CD4-positive, alpha-beta T cell treated with Interleukin-4 for 4 hours (primary cell): ENCODE data around the gene NIM1K.
"Not testable (repeated sequence)": the region's sequence is repeated elsewhere in the genome, so short reads cannot be mapped to it uniquely, and the experiment has no call there.

ENCODE experiments used
- DNase-seq: peaks from one replicate; pipeline ENCODE4 v3.0.0-alpha.2; 2020

Gene NIM1K

GRCh38 chr5:43231977-43232376 is 40.0 kb downstream of the NIM1K start:
- no peak for DNase-seq

- DNase-seq: no peak
These were observed 41.2 kb downstream of the NIM1K start for GRCh38 chr5:43232943-43233833.

GRCh38 chr5:43233946-43234345 is 41.9 kb downstream of the NIM1K start:
- DNase-seq: no peak

- no peak for DNase-seq
These were observed 44.8 kb downstream of the NIM1K start for GRCh38 chr5:43236653-43237355.

DNA sequence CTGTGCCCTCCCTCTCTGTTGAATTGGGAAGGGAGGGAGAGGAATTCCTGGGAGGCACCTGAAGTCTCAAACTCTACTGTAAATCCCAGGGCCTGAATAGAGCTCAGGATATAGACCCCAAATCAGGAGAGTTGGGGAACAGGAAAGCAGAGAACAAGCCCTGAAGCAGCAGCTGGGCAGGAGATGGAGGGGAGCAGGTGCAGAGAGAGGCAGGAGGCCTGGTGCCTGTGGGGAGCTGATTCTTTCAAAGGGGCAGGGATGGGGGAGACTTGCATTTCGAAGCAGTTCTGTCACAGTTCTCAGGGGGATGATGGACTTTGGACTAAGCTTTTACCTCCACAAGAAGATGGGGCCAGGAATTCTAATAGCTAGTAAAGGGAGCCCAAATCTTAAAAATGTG is 50.2 kb downstream of the NIM1K start:
- no peak for DNase-seq

GRCh38 chr5:43243270-43243669 is 51.2 kb downstream of the NIM1K start:
- no peak for DNase-seq

- no peak for DNase-seq
These were observed 53.0 kb downstream of the NIM1K start for GRCh38 chr5:43244823-43245565.

DNA sequence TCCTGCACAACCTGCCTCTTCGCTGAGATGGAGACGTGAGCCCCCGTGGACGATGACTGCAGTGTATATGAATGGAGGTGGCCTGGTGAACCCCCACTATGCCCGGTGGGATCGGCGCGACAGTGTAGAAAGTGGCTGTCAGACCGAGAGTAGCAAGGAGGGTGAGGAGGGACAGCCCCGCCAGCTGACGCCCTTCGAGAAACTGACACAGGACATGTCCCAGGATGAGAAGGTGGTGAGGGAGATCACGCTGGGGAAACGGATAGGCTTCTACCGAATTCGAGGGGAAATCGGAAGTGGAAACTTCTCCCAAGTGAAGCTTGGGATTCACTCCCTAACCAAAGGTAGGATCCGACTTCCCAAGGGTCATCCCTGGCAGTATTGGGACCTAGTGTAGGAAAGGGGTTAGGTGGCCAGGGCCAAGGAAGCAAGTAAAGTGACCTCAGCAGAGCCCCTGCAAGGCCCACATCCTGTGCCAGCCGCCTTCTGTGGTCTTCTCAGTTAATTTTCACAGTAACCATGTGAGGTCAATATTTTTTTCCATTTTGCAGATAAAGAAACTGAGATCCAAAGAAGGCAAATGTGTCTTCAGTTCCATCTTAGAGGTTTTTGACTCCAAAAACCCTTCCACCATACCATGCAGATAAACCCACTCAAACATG is 53.8 kb downstream of the NIM1K start:
- DNase-seq: no peak

GRCh38 chr5:43251754-43252153 is 59.7 kb downstream of the NIM1K start:
- DNase-seq: no peak

- no peak for DNase-seq
These were observed 63.7 kb downstream of the NIM1K start for GRCh38 chr5:43255704-43256103.

- no peak for DNase-seq
These were observed 64.4 kb downstream of the NIM1K start for GRCh38 chr5:43256261-43256966.

DNA sequence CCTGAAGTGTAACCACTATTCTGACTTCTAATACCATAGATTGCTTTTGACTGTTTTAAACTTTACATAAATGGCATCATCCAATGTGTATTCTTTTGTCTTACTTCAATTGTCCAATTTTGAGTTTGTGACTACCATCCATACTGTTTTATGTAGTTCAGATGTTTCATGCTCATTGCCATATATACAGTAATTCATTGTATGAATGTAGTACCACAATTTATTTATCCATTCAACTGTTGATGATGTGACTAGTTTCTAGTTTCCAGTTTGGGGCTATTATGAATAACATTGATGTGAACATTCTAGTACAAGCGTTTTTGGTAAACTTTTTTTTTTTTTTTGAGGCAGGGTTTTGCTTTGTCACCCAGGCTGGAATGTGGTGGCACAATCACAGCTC is 66.1 kb downstream of the NIM1K start:
- DNase-seq: no peak

- DNase-seq: not testable (repeated sequence)
These were observed 70.2 kb downstream of the NIM1K start for GRCh38 chr5:43262269-43262668.

GRCh38 chr5:43268188-43268820 is 76.3 kb downstream of the NIM1K start:
- DNase-seq: no peak

- DNase-seq: no peak
These were observed 78.6 kb downstream of the NIM1K start for GRCh38 chr5:43270645-43271044.

DNA sequence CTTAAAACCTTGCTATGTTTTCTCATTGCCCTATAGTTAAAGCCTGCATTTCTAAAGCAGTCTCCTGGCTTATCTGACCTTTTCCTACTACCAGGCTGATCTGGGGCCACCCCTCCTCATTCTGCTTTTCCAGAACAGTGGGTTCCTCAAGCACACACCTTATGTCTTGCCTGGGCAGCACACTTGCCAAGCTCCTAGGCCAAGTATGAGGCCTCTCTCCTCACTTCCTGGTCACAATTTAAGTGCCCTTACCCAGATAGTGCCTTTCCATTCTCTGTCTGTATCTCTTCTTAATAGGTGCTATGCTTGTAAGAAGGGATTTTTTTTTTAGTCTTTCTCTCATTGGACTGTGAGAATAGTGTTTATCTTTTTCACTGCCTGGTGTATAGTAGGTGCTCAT is 81.5 kb downstream of the NIM1K start:
- no peak for DNase-seq

DNA sequence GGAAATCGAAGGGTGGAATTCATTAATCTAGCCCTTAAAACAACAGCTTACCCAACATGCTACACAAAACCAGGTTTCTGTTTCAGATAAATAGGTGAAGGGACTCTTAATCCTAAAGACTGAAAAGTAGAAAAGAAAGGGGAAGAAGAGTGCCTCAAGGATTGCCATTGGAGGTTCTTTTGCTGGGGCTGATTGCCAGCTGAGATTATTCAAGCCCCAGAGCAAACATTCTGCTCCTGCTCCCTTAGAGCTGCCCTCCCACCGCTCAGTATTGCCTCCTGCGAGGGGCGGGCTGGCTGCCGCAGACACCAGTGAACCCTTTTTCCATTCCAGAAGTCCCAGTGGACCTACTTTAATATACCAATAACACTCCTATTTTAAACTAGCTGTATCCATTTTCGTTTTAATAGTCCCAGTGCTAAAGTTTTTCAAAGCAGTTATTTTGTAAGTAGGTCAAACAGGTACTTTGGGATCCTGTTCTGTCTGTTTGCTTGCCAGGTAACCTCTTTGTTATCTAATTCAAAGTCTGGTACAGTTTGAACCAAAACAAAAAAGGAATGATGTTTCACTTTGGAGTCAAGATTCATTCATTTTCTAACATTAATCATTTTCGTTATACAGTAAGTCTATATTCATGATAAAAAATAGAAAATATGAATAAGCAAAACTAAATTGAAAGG is 82.5 kb downstream of the NIM1K start:
- no peak for DNase-seq

DNA sequence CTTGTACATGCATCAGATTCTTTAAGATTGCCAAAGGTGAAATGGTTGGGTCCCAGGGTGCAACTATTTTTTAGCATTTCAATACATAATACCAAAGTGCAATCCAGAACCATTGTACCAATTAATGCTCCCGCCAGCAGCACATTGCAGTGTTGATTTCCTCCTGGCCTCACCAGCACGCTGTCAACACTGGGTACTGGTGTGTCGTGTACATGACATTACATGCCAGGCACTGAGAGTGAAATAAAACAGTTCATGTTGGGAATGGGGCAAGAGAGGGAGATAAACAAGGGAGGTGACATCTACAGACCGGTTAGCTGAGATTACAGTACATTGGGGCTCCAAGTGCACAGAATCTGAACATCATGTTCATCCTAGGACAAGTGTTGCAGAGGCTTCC is 83.4 kb downstream of the NIM1K start:
- DNase-seq: no peak

- DNase-seq: no peak
These were observed 87.7 kb downstream of the NIM1K start for GRCh38 chr5:43279548-43280274.

DNA sequence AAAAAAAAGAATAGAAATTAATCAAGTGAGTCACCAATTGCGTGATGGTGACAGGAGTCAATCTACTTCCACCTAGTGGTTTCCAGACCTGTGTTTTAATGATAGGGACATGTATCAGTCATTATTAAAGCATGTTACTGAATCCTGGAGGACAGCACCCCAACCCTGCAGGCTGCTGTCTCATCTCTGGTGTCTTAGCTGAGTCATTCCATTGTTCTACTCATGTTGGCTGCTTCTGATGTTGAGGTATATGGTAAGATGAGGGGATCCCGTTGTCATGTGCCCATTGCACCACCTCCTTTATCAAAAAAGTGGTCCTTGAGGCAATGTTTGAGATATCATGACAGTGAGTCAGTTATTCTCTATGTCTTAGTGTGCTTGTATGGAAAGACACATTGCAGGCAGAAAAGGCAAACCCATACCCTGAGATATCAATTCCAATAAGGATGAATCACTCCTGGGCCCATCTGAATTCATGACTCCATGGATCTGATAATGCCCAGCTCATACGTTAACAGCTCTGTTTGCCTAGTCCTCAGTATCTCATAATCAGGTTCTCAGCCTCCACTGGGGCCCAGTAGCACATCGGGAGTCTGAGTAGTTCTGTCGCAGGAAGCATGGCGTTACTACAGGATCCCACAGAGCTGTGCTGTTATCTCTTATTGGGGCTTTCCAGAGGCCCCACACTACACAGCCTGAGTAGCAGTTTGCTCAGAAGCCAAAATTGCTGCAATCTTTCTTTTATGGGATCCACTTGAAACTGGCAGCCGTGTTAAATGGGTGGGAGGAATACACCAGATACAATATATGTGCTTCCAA is 90.0 kb downstream of the NIM1K start:
- DNase-seq: no peak
